ENCODE measurements around the gene SIGLEC15.

GRCh38 chr18:45852631-45853030 lies 27.2 kb downstream of the SIGLEC15 start:
- TF ChIP-seq EZH2 (IDR thresholded peaks at IDR 0.05; ENCODE audit: borderline replicate concordance, low read depth, low read length, poor library complexity, severe bottlenecking) (no peak), CTCF (conservative IDR thresholded peaks at IDR 0.05; ENCODE audit: low read depth, low read length) (no peak)

Data from A673 (cell line).